GM12878 (cell line): Measurements from ENCODE around the gene PROCA1. TPM values are rescaled to one million over a fixed set of nuclear protein-coding genes. Genes with fewer than 3 reads are reported as not detected.

ENCODE experiments used
- ASH2L ChIP-seq: fragments of 300-600, 200-600 bp; sonication (generic); IDR thresholded peaks from 2 replicates; pipeline ENCODE4 v1.6.1; 2017; ENCODE audit warnings: low read depth, mild to moderate bottlenecking, borderline replicate concordance
- BACH1 ChIP-seq: fragments of 450-650 bp; IDR thresholded peaks from 2 replicates; pipeline ENCODE4 v1.6.1; 2017; ENCODE audit warnings: mild to moderate bottlenecking, borderline replicate concordance
- BHLHE40 ChIP-seq, 2 experiments: fragments of 450-650 bp in 1 of 2; IDR thresholded peaks; 2 replicates each; pipeline ENCODE4 v1.6.1; 2011 to 2017; ENCODE audit warnings: low read depth in 2 of 2, borderline replicate concordance in 1 of 2, improper control_type of control experiment in 1 of 2, low read length in 1 of 2, mild to moderate bottlenecking in 1 of 2
- CBX3 ChIP-seq: fragments of 200-600 bp; sonication (generic); IDR thresholded peaks from 2 replicates; pipeline ENCODE4 v1.6.1; 2016; ENCODE audit warnings: low read depth, borderline replicate concordance
- CEBPB ChIP-seq, 2 experiments: fragments of 150-350 bp in 1 of 2; IDR thresholded peaks; 2 replicates each; pipeline ENCODE4 v1.6.1; 2012 to 2014; ENCODE audit warnings: low read depth in 2 of 2, low read length in 2 of 2, borderline replicate concordance in 1 of 2, inconsistent platforms in 1 of 2
- CHD2 ChIP-seq: IDR thresholded peaks from 2 replicates; pipeline ENCODE4 v1.6.1; 2011; ENCODE audit warnings: low read depth, low read length, improper control_type of control experiment, borderline replicate concordance
- CHD4 ChIP-seq: fragments of 200-600 bp; sonication (generic); IDR thresholded peaks from 2 replicates; pipeline ENCODE4 v1.6.1; 2016; ENCODE audit warnings: mild to moderate bottlenecking
- DPF2 ChIP-seq: fragments of 450-650 bp; IDR thresholded peaks from 2 replicates; pipeline ENCODE4 v1.6.1; 2017; ENCODE audit warnings: mild to moderate bottlenecking
- EGR1 ChIP-seq, 2 experiments: IDR thresholded peaks; 1 replicate in 1 of 2; 2 replicates in 1 of 2; pipeline ENCODE4 v1.6.1; 2011 to 2012; ENCODE audit warnings: low read depth in 2 of 2, low read length in 2 of 2, borderline replicate concordance in 1 of 2, mild to moderate bottlenecking in 1 of 2, moderate library complexity in 1 of 2
- FOXK2 ChIP-seq: fragments of 450-650 bp; IDR thresholded peaks from 2 replicates; pipeline ENCODE4 v1.6.1; 2017; ENCODE audit warnings: mild to moderate bottlenecking, moderate library complexity
- IRF4 ChIP-seq: IDR thresholded peaks from 2 replicates; pipeline ENCODE4 v1.6.1; 2011; ENCODE audit warnings: low read depth, low read length
- JUND ChIP-seq: IDR thresholded peaks from 2 replicates; pipeline ENCODE4 v1.6.1; 2012; ENCODE audit warnings: low read depth, mild to moderate bottlenecking, low read length, improper control_type of control experiment, moderate library complexity
- KLF5 ChIP-seq: fragments of 450-650 bp; IDR thresholded peaks from 2 replicates; pipeline ENCODE4 v1.6.1; 2014; ENCODE audit warnings: mild to moderate bottlenecking; ENCODE audit not compliant: partially characterized antibody
- MEF2A ChIP-seq: IDR thresholded peaks from 2 replicates; pipeline ENCODE4 v1.6.1; 2011; ENCODE audit warnings: low read depth, mild to moderate bottlenecking, low read length, moderate library complexity; ENCODE audit not compliant: insufficient read depth
- MTA2 ChIP-seq: fragments of 450-650 bp; IDR thresholded peaks from 2 replicates; pipeline ENCODE4 v1.6.1; 2016; ENCODE audit warnings: low read depth, mild to moderate bottlenecking, moderate library complexity
- MTA3 ChIP-seq: IDR thresholded peaks from 2 replicates; pipeline ENCODE4 v1.6.1; 2012; ENCODE audit warnings: low read length, inconsistent platforms, borderline replicate concordance
- NBN ChIP-seq: fragments of 450-650 bp; IDR thresholded peaks from 2 replicates; pipeline ENCODE4 v1.6.1; 2016
- NFYA ChIP-seq: IDR thresholded peaks from 2 replicates; pipeline ENCODE4 v1.6.1; 2011; ENCODE audit warnings: low read depth, mild to moderate bottlenecking, low read length, improper control_type of control experiment, borderline replicate concordance
- NRF1 ChIP-seq: conservative IDR thresholded peaks from 2 replicates; pipeline ENCODE4 v1.6.1; 2011; ENCODE audit warnings: mild to moderate bottlenecking, low read depth, low read length, improper control_type of control experiment
- PML ChIP-seq: IDR thresholded peaks from 2 replicates; pipeline ENCODE4 v1.6.1; 2012; ENCODE audit warnings: low read length, inconsistent platforms
- POLR2A ChIP-seq: IDR thresholded peaks from 2 replicates; pipeline ENCODE4 v1.6.1; 2011; ENCODE audit warnings: low read depth, mild to moderate bottlenecking, low read length
- POLR2AphosphoS5 ChIP-seq: IDR thresholded peaks from 2 replicates; pipeline ENCODE4 v1.6.1; 2011; ENCODE audit warnings: mild to moderate bottlenecking, low read length, inconsistent platforms
- RELA ChIP-seq: fragments of 450-650 bp; IDR thresholded peaks from 2 replicates; pipeline ENCODE4 v1.8.0; 2014; ENCODE audit warnings: borderline replicate concordance; ENCODE audit not compliant: partially characterized antibody
- SIX5 ChIP-seq: IDR thresholded peaks from 2 replicates; pipeline ENCODE4 v1.6.1; 2011; ENCODE audit warnings: mild to moderate bottlenecking, low read depth, low read length, moderate library complexity; ENCODE audit not compliant: severe bottlenecking
- SPI1 ChIP-seq: IDR thresholded peaks from 2 replicates; pipeline ENCODE4 v1.6.1; 2011; ENCODE audit warnings: low read depth, mild to moderate bottlenecking, low read length, moderate library complexity, borderline replicate concordance; ENCODE audit not compliant: insufficient read depth
- TAF1 ChIP-seq: IDR thresholded peaks from 2 replicates; pipeline ENCODE4 v1.6.1; 2011; ENCODE audit warnings: mild to moderate bottlenecking, low read depth, low read length, borderline replicate concordance
- TARDBP ChIP-seq: IDR thresholded peaks from 2 replicates; pipeline ENCODE4 v1.6.1; 2016; ENCODE audit warnings: borderline replicate concordance
- ZNF24 ChIP-seq: fragments of 450-650 bp; IDR thresholded peaks from 2 replicates; pipeline ENCODE4 v1.6.1; 2017; ENCODE audit warnings: antibody characterized with exemption, mild to moderate bottlenecking
- ZZZ3 ChIP-seq: IDR thresholded peaks from 2 replicates; pipeline ENCODE4 v1.6.1; 2011; ENCODE audit warnings: low read depth; ENCODE audit not compliant: control insufficient read depth, insufficient read length
- polyA plus RNA-seq, 11 experiments: library from polyadenylated mRNA; depleted of rRNA in 4 of 11; unstranded in 6 of 11; stranded (reverse) in 5 of 11; fragments of >200 nt; fragmentation: Nextera tagmentation in 4 of 11; fragmentation: Illumina TruSeq in 1 of 11; extraction: Ambion mirVana in 4 of 11; extraction: Trizol in 1 of 11; gene quantifications; 1 replicate in 1 of 11; 2 replicates in 10 of 11; pipeline versions ENCODE4 v1.2.1 to v1.2.3, GENCODE V29; 2011 to 2016; ENCODE audit warnings: inconsistent platforms in 2 of 11, missing spikeins in 2 of 11, low read depth in 1 of 11
- total RNA-seq, 4 experiments: library from RNA; depleted of rRNA in 3 of 4; stranded (reverse); fragments of >200 nt in 3 of 4; fragmentation: Illumina TruSeq in 1 of 4; extraction: Trizol in 1 of 4; gene quantifications; 2 replicates each; pipeline versions ENCODE4 v1.2.1 to v1.2.3, GENCODE V29; 2013 to 2021
- TF ChIP-seq, protein P1 (sequence below): IDR thresholded peaks from 2 replicates; pipeline ENCODE4 v1.6.1; 2011; ENCODE audit warnings: borderline replicate concordance, low read depth, mild to moderate bottlenecking, moderate library complexity, low read length; ENCODE audit not compliant: insufficient read depth, poor library complexity, severe bottlenecking
- TF ChIP-seq, protein P2 (sequence below): fragments of 450-650 bp; IDR thresholded peaks from 2 replicates; pipeline ENCODE4 v1.6.1; 2014; ENCODE audit warnings: mild to moderate bottlenecking

Gene PROCA1
- total and polyA plus RNA-seq, 10 of the 15 experiments (the other 5 are each of a cell fraction or from before 2014, with no cell fraction given): 0.35 to 4.8 (median 1.4) TPM

DNA sequence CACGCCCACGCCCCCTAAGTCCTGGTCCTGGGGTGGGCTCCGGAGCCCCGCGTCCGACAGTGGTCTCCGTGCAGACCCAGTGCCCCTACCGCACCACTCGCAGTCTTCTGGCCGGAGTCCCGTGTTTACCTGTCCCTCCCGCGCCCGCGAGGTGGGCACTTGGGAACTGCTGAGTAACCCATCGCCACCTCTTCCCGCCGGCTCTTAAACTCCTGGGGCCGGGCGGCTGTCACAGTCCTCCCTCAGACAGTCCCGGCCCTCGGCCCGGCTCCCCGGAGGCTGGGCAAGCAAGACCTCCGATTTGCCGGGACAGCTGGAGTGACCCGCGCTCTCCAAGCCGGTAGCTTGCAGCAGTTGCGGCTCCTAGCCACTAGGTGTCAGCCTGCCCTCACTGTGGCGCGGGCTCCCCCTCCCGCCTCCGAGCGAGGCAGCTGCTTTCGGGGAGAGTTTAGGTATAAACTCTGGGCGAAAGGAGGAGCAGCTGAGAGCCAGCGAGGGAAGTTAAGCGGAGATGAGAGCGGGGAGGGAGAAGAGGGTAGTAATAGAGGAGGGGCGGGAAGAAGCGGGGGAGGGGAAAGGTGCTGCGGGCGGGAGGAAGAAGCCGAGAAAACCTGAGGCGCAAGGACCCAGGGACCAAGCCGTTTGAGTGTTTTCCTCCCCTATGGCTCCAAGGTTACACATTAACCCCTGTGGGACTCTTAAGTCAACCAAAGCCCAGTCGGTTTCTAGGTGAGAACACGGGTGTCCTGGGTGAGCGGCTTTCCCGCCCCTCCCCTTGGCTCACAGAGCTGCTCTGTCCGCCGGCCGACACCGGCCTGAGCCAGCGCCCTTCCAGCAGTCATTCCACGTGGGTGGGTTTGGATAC is 15.2 kb upstream of the PROCA1 start (continued):
- TF ChIP-seq, protein P1, sequence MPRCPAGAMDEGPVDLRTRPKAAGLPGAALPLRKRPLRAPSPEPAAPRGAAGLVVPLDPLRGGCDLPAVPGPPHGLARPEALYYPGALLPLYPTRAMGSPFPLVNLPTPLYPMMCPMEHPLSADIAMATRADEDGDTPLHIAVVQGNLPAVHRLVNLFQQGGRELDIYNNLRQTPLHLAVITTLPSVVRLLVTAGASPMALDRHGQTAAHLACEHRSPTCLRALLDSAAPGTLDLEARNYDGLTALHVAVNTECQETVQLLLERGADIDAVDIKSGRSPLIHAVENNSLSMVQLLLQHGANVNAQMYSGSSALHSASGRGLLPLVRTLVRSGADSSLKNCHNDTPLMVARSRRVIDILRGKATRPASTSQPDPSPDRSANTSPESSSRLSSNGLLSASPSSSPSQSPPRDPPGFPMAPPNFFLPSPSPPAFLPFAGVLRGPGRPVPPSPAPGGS: no peak
- TF ChIP-seq CEBPB (IDR thresholded peaks at IDR 0.05; ENCODE audit: borderline replicate concordance in 1 of 2, low read depth in 2 of 2, low read length in 2 of 2) (peak in 1 of 2 experiments; percentile 14; a peak in 1 of 4 replicates), TAF1 (peak; percentile 54; the same call in 1 of the 2 replicates), NBN (peak; percentile 97), SIX5 (no peak), CHD2 (peak; percentile 80; the same call in 1 of the 2 replicates), POLR2A (peak; percentile 71), CBX3 (no peak), TARDBP (0 out of 2 replicates have a peak, but pooled peaks have one; percentile 28), FOXK2 (no peak), NRF1 (no peak; the same call in 1 of the 2 replicates), ZNF24 (no peak), POLR2AphosphoS5 (peak; percentile 67; the same call in 1 of the 2 replicates), JUND (peak; percentile 55; the same call in 1 of the 2 replicates), KLF5 (no peak), PML (no peak), BACH1 (peak; percentile 90), SPI1 (no peak), MTA2 (peak; percentile 74), BHLHE40 (IDR thresholded peaks at IDR 0.05; ENCODE audit: borderline replicate concordance in 1 of 2, low read depth in 2 of 2, low read length in 1 of 2) (peak; percentile 65 to 82; a peak in 3 of 4 replicates), MEF2A (peak; percentile 58; the same call in 1 of the 2 replicates), DPF2 (peak; percentile 25; the same call in 1 of the 2 replicates), ASH2L (no peak), RELA (no peak), IRF4 (no peak), ZZZ3 (no peak), NFYA (no peak), CHD4 (no peak), EGR1 (IDR thresholded peaks at IDR 0.05; ENCODE audit: borderline replicate concordance in 1 of 2, low read depth in 2 of 2, low read length in 2 of 2) (peak in 1 of 2 experiments; percentile 49; a peak in 1 of 3 replicates), MTA3 (no peak)
- TF ChIP-seq, protein P2, sequence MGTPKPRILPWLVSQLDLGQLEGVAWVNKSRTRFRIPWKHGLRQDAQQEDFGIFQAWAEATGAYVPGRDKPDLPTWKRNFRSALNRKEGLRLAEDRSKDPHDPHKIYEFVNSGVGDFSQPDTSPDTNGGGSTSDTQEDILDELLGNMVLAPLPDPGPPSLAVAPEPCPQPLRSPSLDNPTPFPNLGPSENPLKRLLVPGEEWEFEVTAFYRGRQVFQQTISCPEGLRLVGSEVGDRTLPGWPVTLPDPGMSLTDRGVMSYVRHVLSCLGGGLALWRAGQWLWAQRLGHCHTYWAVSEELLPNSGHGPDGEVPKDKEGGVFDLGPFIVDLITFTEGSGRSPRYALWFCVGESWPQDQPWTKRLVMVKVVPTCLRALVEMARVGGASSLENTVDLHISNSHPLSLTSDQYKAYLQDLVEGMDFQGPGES: no peak
- TF ChIP-seq, all 136 proteins: peak for 58
